ENCODE data around the gene IGFBP7.

Gene IGFBP7

DNA sequence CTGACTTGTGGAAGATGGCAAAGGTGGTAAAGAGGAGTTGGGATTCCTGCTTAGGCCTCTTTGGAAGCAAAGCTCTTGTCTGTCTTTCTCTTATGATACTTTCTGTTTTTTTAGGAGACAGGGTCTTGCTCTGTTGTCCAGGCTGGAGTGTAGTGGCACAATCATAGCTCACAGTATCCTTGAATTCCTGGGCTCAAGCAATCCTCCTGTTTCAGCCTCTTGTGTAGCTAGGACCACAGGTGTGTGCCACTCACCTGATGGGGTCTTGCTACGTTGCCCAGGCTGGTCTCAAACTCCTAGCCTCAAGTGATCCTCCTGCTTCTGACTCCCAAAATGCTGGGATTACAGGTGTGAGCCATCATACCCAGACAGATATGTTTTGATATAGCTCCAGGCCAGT, 19.3 kb upstream of the IGFBP7 start:
- no peak for DNase-seq (ENCODE audit: low read depth in 3 of 3)

DNA sequence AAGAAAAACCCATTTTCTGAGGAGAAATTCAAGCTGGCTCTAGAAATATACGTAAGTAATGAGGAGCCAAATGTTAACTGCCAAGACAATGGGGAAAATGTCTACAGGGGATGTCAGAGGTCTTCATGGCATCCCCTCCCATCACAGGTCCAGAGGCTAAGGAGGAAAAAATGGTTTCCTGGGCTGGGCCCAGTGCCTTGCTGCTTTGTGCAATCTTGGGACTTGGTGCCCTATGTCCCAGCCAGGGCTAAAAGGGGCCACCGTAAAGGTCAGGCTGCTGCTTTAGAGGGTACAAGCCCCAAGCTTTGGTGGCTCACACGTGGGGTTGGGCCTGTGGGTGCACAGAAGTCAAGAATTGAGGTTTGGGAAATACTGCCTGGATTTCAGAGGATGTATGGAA, 17.2 kb upstream of the IGFBP7 start:
- DNase-seq (ENCODE audit: low read depth in 3 of 3): no peak

DNA sequence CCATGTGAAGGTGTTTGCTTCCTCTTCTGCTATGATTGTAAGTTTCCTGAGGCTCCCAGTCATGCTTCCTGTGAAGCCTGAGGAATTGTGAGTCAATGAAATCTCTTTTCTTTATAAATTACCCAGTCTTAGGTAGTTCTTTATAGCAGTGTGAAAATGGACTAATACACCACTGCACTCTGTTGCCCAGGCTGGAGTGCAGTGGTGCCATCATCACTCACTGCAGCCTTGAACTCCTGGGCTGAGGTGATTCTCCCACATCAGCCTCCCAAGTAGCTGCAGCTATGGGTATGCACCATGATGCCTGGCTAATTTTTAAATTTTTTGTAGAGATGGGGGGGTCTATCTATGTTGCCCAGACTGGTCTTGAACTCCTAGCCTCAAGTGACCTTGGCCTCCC, 15.8 kb upstream of the IGFBP7 start:
- no peak for DNase-seq (ENCODE audit: low read depth in 3 of 3)

DNA sequence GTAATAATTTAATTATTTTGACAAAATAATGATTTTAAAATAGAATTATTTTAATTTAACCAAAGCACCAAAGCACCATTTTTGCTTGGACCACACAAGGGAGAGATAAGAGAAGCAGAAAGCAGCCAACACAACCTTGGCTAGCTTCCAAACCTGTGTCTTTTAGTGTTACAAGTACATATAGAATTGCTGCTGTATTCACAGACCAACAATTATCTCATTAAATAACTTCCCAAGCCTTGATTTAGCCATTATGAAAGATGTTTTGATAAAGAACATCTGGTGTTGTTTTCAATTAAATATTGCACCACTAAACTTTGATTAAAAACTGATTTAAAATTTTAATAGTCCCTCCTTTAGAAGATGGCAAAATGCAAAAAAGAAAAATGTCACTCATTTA, 14.0 kb upstream of the IGFBP7 start:
- DNase-seq (ENCODE audit: low read depth in 3 of 3): no peak

DNA sequence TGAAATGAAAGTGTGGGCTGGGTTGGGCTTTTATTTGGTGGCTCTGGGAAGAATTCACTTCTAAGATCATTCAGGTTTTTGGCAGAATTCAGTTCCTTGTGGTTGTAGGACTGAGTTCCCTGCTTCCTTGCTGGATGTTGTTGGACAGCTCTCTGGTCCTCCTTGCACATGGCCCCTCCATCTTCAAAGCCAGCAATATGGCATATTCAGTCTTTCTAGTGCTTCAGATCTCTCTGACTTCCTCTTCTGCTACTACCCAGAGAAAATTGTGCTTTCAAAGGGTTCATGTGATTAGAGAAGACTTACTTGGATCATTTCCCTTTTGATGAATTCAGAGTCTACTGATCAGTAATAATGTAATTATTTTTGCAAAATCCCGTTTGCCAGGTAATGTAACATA, 12.8 kb upstream of the IGFBP7 start:
- DNase-seq (ENCODE audit: low read depth in 3 of 3): no peak

DNA sequence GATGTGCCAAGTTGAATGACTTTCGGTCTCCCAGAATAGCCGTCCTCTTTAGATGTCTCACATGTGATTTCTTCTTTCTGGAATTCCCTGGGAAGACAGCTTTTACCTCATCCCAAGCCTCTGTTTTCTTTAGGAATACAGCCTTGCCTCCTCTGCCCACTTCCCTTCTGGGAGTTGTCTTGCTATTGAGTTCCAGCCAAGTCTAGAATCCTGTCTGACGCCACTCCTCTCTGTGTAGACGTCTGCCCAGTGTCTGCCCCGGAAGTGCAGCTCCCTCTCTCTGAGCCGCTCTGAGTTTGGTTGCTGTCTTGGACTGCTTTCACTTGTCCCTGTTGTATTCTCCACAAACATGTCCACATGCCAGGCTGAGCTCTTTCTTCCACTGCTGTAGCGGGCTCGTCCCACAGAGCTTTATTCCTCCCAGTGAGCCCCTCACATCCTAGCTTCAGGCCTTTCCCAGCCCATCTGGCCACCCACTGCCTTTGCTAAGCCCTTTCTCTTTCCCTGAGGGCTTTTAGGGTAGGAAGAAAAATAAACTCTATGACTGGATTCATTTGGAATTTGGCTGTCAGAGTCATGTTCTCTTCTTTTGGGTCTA, 9.0 kb upstream of the IGFBP7 start:
- DNase-seq (ENCODE audit: low read depth in 3 of 3): no peak

DNA sequence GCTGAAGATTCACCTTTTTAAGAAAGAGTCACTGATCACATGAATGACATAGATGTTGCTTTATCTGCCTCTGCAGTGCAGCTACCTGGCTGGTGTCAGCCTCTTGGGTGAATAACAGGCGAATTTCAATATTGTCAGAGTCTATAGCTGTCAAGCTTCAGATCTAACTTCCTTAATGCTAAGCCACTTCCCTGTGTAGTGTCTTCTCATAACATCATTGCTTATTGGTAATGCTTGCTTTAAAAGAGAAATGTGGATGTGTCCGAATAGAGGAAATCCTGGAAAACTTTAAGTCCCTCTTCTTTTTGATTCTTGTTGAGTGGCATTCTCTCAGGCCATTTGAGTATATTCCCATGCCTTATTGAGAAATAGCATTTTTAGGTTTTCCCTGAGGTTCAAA, 7.3 kb upstream of the IGFBP7 start:
- DNase-seq (ENCODE audit: low read depth in 3 of 3): no peak

DNA sequence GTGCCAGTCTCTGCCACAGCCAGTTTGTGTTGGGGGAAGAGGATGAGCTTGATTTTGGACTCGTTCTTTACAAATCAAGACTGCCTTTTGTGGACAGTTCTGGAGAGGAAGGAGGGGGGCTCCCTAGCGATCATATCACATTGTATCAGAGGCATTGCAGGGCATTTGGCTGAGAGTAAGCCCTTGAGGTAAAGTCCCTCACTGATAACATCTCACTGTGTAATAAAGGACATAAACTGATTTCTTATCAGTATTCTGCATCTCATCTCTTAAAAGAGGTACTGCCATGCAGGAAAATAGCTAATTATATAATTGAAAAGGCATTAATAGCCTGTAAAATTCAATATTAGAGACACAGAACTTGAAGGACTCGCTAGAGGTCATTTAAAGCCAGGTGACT, 6.1 kb upstream of the IGFBP7 start:
- DNase-seq (ENCODE audit: low read depth in 3 of 3): no peak

DNA sequence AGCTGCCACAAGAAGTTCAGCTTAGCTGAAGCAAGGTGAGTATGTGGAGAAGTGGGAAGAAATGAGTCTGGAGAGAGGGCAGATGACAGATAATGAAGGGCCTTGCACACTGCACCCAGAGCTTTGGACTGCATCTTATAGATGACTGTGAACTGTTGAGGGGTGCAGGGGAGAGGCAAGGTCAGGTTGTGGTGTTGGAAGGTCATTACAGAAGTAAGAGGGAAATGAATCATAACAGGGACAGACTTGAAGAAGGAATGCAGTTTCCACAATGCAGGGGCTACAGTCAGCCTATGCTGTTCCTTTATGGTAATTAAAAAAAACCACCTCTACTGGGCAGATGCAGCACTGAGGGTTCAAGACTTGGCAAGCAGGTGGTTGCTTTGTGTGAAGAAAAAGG, 4.8 kb upstream of the IGFBP7 start:
- no peak for DNase-seq (ENCODE audit: low read depth in 3 of 3)

DNA sequence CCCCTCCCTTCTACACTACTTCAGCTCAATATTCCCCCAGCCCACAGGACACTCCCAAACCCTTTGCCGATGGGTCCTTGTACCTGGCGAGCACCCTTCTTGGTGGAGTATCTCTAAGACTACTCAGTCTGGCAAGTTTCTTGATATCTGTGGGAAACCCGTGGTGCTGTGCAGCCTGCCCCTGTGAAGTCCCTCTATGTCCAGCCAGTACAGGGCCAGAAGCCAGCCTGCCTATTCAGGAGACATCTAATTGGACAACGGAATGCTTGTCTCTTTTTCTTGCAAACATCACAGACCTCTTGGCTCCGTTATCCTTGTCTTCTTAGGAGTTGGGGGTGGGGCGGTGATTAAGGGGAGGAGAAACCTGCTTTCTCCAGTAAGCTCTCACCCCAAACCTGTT, 3.7 kb upstream of the IGFBP7 start:
- no peak for DNase-seq (ENCODE audit: low read depth in 3 of 3)

DNA sequence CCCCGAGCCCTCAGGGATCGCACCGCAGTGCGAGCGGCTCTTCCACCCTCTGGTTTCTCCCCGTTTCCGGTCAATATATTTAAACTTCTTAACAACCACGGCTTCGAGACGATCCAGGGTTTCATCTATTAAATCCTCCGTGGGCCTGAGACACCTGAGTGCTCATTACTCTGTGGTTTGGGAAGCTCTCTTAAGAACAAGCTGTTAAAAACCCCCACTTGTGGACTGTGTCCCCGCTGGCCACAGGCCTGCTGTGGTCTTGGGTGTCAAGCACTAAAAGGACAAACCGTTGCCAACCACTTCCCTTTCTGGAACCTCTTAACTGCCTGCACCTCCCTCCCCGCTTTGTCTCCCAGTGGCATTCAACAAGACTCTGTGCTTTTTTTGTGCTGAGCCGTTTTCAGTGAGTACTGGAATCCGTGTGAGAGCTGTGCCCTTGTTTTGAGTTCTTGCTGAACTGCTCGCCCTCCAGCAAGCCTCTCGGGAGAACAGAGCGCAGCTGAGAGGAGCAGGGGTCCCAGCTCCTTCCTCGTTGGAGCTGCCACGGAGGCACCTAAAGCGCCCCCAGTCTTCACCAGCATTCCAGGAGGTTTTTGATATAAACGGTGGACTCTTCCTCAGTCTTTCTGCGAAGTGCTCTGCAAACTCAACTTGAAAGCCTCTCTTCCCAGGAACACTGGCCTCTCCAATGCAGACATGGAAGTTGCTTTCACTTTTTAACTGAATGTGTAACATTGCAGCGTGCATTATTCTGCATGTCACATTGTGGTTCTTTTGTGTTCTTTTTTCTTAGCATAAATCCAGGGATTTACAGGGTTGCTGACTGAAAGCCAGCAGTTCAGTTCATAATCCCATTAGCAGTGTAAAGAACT, 691 bp upstream of the IGFBP7 start:
- no peak for DNase-seq (ENCODE audit: low read depth in 3 of 3)

DNA sequence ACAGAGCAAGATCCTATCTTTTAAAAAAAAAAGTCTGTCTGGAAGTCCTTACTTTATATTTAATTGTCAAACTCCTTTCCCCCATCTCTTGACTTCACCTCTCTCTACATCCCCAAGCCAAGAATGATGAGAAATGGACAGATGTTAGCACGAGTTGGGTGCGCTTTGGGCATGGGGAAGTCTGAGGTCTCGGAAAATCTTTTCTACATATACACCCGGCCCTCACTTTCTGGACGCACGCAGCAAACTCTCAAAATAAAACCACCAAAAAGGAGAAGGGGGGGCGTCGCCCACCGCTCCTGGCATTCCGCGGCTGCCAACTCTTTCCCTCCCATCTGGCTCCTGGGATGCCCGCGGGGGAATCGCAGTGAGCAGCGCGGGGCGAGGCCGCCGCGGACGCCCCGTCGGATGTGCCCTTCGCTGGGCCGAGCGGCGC, 756 bp downstream of the IGFBP7 start:
- DNase-seq (ENCODE audit: low read depth in 3 of 3): no peak

DNA sequence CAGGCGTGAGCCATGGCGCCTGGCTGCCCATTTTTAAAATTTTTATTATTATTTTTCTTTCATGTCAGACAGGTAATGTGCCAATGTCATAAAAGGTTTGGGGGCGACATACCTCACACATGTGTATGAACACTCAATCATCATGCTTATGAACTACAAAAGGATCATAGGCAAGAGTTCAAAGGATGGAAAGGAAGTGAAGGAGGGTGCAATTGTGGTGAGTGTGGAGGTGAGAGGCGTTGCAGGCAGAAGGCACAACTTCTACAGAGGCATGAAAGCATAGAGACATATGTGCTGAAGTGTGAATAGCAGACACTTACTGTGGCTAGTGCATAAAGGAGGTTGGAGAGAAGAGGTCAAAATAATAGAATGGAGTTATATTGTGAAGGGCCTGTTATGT, 4.0 kb downstream of the IGFBP7 start:
- no peak for DNase-seq (ENCODE audit: low read depth in 3 of 3)

DNA sequence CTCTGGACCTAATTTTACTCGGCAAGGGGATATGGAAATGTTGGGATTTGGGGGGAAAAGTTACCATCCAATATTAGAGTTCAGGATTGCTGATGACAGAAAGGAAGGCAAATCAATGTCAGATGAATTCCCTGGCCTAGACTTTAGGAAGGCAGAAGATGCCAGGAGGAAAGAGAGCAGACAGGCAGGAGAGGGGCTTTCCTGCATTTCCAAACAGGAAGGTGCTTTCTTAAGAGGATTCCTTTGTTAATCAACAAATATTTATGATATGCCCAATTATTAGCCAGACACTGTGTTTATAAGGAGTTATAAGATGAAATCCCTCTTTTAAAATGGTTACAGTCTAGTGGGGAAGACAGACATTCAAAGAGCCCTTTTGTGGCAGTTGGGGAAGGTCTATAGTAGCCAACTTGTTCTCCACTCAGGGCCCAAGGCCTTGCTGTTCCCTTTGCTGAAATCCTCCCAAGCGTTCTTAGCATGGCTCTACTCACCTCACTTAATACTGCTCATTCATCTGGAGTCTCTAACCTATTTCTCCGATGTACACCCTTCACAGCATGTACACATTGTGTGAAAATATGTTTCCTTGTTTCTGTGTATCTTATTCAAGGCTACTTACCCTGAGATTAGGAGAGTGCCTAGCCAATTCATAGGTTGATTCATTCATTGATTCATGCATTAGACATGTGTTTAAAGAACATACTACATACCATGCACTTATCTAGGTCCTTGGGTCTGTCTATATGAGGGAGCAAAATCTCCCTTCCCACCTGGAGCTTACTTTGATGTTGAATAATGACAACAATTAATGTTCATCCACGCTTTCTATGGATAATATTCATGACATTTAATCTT, 5.3 kb downstream of the IGFBP7 start:
- no peak for DNase-seq (ENCODE audit: low read depth in 3 of 3)

DNA sequence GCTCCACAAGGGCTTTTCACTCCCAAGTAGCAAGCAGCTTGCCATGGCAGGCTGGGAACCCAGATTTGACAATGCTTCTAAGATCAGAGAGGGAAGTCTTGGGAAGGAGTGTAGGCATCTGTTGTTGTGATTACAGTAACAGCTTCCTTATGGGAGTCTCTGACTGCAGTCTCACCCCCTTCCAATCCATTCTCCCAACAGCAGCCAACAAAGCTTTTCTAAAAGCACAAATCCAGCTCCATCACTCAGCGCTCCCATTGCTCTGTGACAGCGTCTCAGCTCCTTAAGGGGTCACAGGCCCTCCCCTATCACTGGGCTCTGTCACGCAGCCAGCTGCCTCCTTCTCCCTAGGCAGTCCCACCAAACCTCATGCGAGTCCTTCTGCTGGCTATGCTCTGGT, 7.1 kb downstream of the IGFBP7 start:
- no peak for DNase-seq (ENCODE audit: low read depth in 3 of 3)

DNA sequence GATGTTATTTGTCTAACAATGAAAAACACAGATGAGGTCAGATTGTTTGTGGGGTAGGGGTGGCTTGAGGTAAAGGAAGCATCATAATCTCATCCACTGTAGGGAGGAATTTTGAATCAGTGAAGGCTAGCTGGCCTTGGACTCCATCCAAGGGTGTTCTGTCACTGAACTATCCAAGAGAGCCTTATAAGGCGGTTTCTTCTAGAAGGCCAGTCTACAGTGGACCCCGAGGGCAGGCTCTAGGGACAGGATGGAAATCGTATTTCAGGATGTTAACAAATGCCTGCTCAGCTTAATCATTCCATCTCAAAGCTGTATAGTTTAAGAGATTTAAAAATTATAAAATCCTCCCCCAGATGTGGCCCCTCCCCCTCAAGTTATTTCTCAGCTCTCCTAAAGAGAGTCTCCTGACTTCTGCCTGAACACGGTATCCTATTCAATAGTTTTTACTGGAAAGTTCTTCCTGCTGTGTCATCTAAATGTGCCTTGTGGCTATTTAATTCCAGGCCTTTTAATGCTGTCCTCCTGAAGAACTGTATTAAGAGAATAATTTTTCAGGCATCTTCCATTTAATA, 8.0 kb downstream of the IGFBP7 start:
- no peak for DNase-seq (ENCODE audit: low read depth in 3 of 3)

DNA sequence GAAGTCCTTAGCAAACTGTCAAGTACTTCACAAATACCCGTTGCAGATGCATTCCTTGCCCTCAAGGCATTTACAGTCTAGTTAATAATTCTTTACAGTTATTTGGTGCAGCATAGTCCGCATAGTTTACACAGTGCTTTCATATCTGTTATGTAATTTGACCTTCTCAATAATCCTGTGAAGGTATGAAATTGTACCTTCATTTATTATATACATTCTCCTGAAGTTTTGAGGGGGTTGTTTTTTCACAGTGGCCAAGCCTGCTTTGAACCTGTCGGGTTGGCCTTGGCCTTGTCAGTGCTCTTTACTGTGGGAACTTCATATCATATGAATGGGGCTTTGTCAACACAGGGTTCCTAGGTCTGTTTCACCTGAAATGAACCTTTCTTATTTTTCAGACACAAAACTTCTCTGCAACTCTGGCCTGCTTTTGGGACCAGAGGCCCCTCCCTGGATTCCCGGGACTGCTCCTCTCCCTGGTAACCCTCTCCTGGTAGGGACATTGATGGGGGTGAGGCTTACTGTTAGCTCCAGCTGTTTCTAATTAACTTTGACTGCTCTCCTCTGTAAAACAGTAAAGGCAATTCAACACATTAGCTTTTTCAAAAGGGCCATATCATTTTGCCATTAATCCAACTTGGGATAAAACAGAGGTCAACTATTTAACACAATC, 9.1 kb downstream of the IGFBP7 start:
- no peak for DNase-seq (ENCODE audit: low read depth in 3 of 3)

DNA sequence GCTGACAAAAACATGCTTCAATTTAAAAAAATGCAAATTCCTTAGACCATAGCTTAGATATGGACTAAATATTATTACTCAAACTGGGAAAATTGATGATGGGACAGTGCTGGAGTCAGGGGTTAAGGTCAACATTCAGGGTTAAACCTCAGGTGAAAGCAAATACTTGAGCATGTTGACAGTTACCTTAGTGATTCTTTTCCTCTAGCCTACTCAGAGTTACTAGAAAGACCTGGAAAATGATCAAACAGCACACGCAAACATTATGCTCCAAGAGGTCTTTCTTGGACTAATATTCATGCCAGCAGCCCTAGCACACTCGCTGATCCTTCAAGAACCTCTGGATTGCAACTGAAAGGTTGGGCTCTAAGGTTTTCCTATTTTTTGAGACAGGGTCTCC, 10.8 kb downstream of the IGFBP7 start:
- no peak for DNase-seq (ENCODE audit: low read depth in 3 of 3)

DNA sequence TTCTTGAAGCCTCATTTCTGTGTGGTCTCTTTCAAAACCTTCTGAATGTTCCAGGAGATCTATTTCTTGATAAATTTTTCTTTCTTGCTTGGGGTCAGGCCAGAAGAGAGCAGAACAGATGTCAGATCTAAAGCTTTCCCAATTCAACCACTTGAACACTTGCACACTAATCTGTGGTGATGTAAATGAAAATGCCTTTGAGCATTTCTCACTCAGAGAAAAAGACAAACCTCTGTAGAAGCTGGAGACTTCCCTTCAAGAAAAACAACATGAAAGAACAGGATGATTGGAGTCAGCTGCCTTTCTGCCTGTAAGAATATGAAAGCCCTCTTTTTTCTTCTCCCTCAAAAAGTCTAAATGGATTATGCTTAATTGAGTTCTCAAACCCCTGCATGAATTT, 11.2 kb downstream of the IGFBP7 start:
- no peak for DNase-seq (ENCODE audit: low read depth in 3 of 3)

DNA sequence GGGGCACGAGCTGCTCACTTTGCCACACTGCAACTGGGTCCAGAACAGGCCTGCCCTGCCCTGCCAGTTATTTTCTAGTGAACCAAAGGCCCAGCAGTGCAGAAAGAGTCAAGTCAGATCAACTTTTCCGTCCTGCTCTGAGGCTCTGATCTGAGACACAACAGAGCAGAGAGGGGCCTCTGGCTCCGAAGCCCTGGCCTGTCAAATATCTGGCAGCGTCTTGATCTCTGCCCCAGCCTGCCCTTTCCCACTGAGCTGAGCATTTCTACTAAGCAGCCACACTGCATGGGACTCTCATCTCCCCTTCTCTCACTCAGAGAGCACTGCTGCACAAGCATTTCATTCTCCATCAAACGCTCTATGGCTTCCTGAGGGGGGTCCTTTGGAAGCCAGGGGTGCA, 11.8 kb downstream of the IGFBP7 start:
- DNase-seq (ENCODE audit: low read depth in 3 of 3): no peak

DNA sequence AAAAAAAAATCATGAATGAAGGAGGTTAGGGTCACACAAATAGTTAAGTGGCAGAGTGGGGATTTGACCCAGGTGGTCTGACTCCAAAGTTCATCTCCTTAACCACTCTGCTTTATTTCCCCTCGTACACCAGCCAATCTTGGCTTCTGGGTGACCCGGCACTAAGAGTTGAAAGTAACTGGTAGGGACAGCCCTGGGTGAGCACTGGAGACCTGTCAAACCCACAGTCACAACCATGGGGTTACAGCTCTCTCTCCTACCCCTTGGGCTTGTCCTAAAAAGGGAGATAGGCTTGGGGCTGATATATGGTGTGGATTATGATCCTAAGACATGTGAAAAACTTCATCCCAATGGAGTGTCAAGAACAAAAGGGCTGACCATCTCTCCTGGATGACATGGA, 12.5 kb downstream of the IGFBP7 start:
- DNase-seq (ENCODE audit: low read depth in 3 of 3): no peak

DNA sequence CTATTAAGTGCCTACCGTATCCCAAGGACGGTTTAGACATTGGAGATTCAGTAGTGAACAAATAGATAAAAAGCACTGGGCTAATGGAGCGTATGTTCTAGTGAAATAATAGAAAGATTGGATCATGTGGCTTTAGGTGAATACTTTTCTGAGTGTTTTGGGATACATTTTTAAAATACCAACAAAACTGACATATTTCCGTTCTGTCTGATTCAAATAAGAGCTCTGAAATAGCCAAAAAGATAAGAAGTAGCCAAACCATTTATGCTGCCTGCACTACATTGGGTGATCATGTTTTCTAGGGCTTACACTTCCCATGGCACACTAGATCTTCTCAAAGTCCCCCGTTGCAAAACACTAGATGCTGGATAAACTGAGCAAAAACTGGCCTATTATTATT, 14.2 kb downstream of the IGFBP7 start:
- no peak for DNase-seq (ENCODE audit: low read depth in 3 of 3)

Measured in stimulated activated CD4-positive, alpha-beta T cell treated with anti-CD3 and anti-CD28 coated beads, TNF-alpha, amount 100 ng/mL, for 48 hours (primary cell).